Sigmoid colon (tissue), 3 donors: ENCODE results near the gene FBH1.

Experiments used
- CTCF ChIP-seq, 4 experiments: fragments of 450-650 bp in 3 of 4; fragments of 200-600 bp in 1 of 4; IDR thresholded peaks; one replicate each; pipeline ENCODE4 v1.5.1; 2016 to 2019; ENCODE audit warnings: antibody characterized with exemption in 4 of 4, mild to moderate bottlenecking in 3 of 4, moderate library complexity in 2 of 4
- POLR2A ChIP-seq, 2 donors: fragments of 450-650 bp; IDR thresholded peaks; one replicate each; pipeline ENCODE4 v1.6.1; 2016; ENCODE audit warnings: antibody characterized with exemption in 2 of 2, mild to moderate bottlenecking in 2 of 2, moderate library complexity in 2 of 2

DNA sequence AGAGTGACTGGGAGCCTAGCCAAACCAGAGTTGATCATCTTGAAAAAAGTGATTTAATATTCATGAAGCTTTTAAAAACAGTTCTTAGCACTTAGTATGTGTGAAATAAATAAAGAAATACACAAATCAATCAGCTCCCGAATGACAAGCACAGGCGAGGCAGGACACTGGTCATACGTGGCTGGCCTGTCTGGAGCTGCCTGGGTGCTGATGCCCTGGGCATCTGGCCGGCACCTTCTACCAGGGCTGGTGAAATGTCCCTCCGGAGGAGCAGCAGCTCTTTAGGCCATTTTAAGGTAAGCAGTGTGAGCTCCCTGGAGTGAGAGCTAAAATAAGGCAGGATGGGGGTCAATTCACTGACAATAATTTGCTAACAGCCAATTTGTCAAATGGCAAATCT, 63.6 kb downstream of the FBH1 start:
- TF ChIP-seq POLR2A (IDR thresholded peaks at IDR 0.05), result no peak
- TF ChIP-seq CTCF (IDR thresholded peaks at IDR 0.05), result no peak
